Sigmoid colon (tissue), 7 donors: ENCODE data around the gene ANAPC5. TPM values are rescaled to one million over a fixed set of nuclear protein-coding genes. Genes with fewer than 3 reads are reported as not detected.
"Not testable (repeated sequence)": the region's sequence is repeated elsewhere in the genome, so short reads cannot be mapped to it uniquely, and the experiment has no call there.

Source experiments
- DNase-seq: peaks from one replicate; pipeline ENCODE4 v3.0.0-alpha.2; 2019
- H3K27ac ChIP-seq, 4 donors: fragments of 200-600 bp; sonication (generic); one replicate each; pipeline ENCODE4 v1.5.1; 2016 to 2019; ENCODE audit warnings: mild to moderate bottlenecking in 1 of 4
- H3K27me3 ChIP-seq, 3 donors: fragments of 200-600 bp; sonication (generic); one replicate each; pipeline ENCODE4 v1.5.1; 2019; ENCODE audit warnings: mild to moderate bottlenecking in 1 of 3
- H3K36me3 ChIP-seq, 4 donors: fragments of 200-600 bp; sonication (generic); one replicate each; pipeline ENCODE4 v1.5.1; 2016 to 2019
- H3K4me1 ChIP-seq, 4 donors: fragments of 200-600 bp; sonication (generic); one replicate each; pipeline ENCODE4 v1.5.1; 2017 to 2019
- H3K4me3 ChIP-seq, 4 donors: fragments of 200-600 bp; sonication (generic); one replicate each; pipeline ENCODE4 v1.5.1; 2017 to 2019; ENCODE audit warnings: mild to moderate bottlenecking in 2 of 4, moderate library complexity in 1 of 4
- H3K9me3 ChIP-seq, 4 donors: fragments of 200-600 bp in 3 of 4; sonication (generic) in 3 of 4; one replicate each; pipeline versions ENCODE4 v1.5.1 to v1.6.1; 2013 to 2019
- CTCF ChIP-seq, 4 experiments: fragments of 450-650 bp in 3 of 4; fragments of 200-600 bp in 1 of 4; IDR thresholded peaks; one replicate each; pipeline ENCODE4 v1.5.1; 2016 to 2019; ENCODE audit warnings: antibody characterized with exemption in 4 of 4, mild to moderate bottlenecking in 3 of 4, moderate library complexity in 2 of 4
- EP300 ChIP-seq, 4 donors: sonication (generic); formaldehyde crosslinking; IDR thresholded peaks; one replicate each; pipeline ENCODE4 v1.6.1; 2017; ENCODE audit warnings: antibody characterized with exemption in 4 of 4
- POLR2A ChIP-seq, 2 donors: fragments of 450-650 bp; IDR thresholded peaks; one replicate each; pipeline ENCODE4 v1.6.1; 2016; ENCODE audit warnings: antibody characterized with exemption in 2 of 2, mild to moderate bottlenecking in 2 of 2, moderate library complexity in 2 of 2
- POLR2AphosphoS5 ChIP-seq, 4 donors: sonication (generic); formaldehyde crosslinking; IDR thresholded peaks; one replicate each; pipeline ENCODE4 v1.6.1; 2017; ENCODE audit warnings: antibody characterized with exemption in 4 of 4
- WGBS, 2 donors: extraction: QIAGEN DNeasy Blood & Tissue Kit; methylation state at CpG; one replicate each; pipeline ENCODE4 v1.1.7; 2013; 5-methylcytosine and 5-hydroxymethylcytosine counted together
- intact Hi-C: fragments of 100-400 bp; cut with DNase I; formaldehyde crosslinking; loops from one replicate; pipeline ENCODE4 v1.15.1; 2023
- polyA plus RNA-seq, 3 donors: library from polyadenylated mRNA; stranded (reverse); fragments of 200-250 nt; gene quantifications; one replicate each; pipeline ENCODE4 v1.2.3, GENCODE V29; 2013
- total RNA-seq, 4 donors: library from RNA; depleted of rRNA; stranded (reverse); fragments of >200 nt; gene quantifications; one replicate each; pipeline ENCODE4 v1.1.0, GENCODE V29; 2016
- donor health status: healthy with polysubstance abuse.
- donor health status: Bipolar disorder and iron deficiency.
- donor health status: healthy.

Gene ANAPC5
- total and polyA plus RNA-seq, 7 donors = 51.6 to 93.6 (median 76.0) TPM

GRCh38 chr12:121314431-121314830, 37.8 kb downstream of the ANAPC5 start:
- Histone ChIP-seq H3K4me1 (no peaks in the 10 kb centered on the region), H3K27me3 (no peaks in the 10 kb centered on the region), H3K36me3 (peaks cover 0 to 36% (median 14%) of the 10 kb centered on the region in 4 donors), H3K9me3 (no peaks in the 10 kb centered on the region), H3K4me3 (no peak overlapping the region), H3K27ac (no peak overlapping the region)
- TF ChIP-seq CTCF (IDR thresholded peaks at IDR 0.05) (no peak), POLR2A (IDR thresholded peaks at IDR 0.05) (no peak), EP300 (IDR thresholded peaks at IDR 0.05) (no peak), POLR2AphosphoS5 (IDR thresholded peaks at IDR 0.05) (no peak)
- intact Hi-C loops = no loop called here
- DNase-seq = no peak
- 92 to 93% methylated on average over 3 of the region's 3 CpGs for WGBS, 2 donors

GRCh38 chr12:121310231-121310630, 42.0 kb downstream of the ANAPC5 start:
- WGBS, 2 donors = 90 to 93% methylated on average over 1 of the region's 1 CpG
- H3K27me3 ChIP-seq, DNase-seq, H3K4me3 ChIP-seq, H3K4me1 ChIP-seq, intact Hi-C loops, H3K27ac ChIP-seq, H3K9me3 ChIP-seq: not testable (repeated sequence)
- peaks cover 0 to 28% (median 17%) of the 10 kb centered on the region in 4 donors for H3K36me3 ChIP-seq

GRCh38 chr12:121307397-121307796, 44.8 kb downstream of the ANAPC5 start:
- intact Hi-C loops, DNase-seq, H3K9me3 ChIP-seq, H3K27me3 ChIP-seq, H3K4me1 ChIP-seq, H3K27ac ChIP-seq, H3K4me3 ChIP-seq: not testable (repeated sequence)
- peaks cover 0 to 28% (median 17%) of the 10 kb centered on the region in 4 donors for H3K36me3 ChIP-seq
- WGBS, 2 donors = 88 to 94% methylated on average over 8 of the region's 8 CpGs

- Histone ChIP-seq H3K27me3 (no peaks in the 10 kb centered on the region), H3K36me3 (peaks cover 0 to 20% (median 12%) of the 10 kb centered on the region in 4 donors), H3K4me3 (no peak overlapping the region), H3K27ac (no peak overlapping the region), H3K9me3 (no peaks in the 10 kb centered on the region), H3K4me1 (peaks cover 0 to 6% (median 0%) of the 10 kb centered on the region in 4 donors)
- intact Hi-C loops = no loop called here
- 88 to 90% methylated on average over 4 of the region's 4 CpGs for WGBS, 2 donors
- no peak for TF ChIP-seq POLR2A (IDR thresholded peaks at IDR 0.05)
- no peak for TF ChIP-seq POLR2AphosphoS5 (IDR thresholded peaks at IDR 0.05)
- TF ChIP-seq EP300 (IDR thresholded peaks at IDR 0.05) = no peak
- no peak for TF ChIP-seq CTCF (IDR thresholded peaks at IDR 0.05)
- DNase-seq = no peak
Measured at GRCh38 chr12:121304306-121304705, 47.9 kb downstream of the ANAPC5 start.

GRCh38 chr12:121301876-121302275, 50.3 kb downstream of the ANAPC5 start:
- Histone ChIP-seq H3K4me3 (no peak overlapping the region), H3K36me3 (peaks cover 0 to under 1% (median 0%) of the 10 kb centered on the region in 4 donors), H3K4me1 (peaks cover 0 to 15% (median 12%) of the 10 kb centered on the region in 4 donors), H3K9me3 (no peaks in the 10 kb centered on the region), H3K27ac (no peak overlapping the region), H3K27me3 (no peaks in the 10 kb centered on the region)
- intact Hi-C loops = no loop called here
- WGBS, 2 donors = 62 to 65% methylated on average over 4 of the region's 4 CpGs
- TF ChIP-seq CTCF (IDR thresholded peaks at IDR 0.05) (no peak), EP300 (IDR thresholded peaks at IDR 0.05) (no peak), POLR2AphosphoS5 (IDR thresholded peaks at IDR 0.05) (no peak), POLR2A (IDR thresholded peaks at IDR 0.05) (no peak)
- DNase-seq = no peak

- Histone ChIP-seq H3K27ac (no peak overlapping the region), H3K4me3 (no peak overlapping the region), H3K36me3 (no peaks in the 10 kb centered on the region), H3K9me3 (no peaks in the 10 kb centered on the region), H3K4me1 (peaks cover 0 to 24% (median 19%) of the 10 kb centered on the region in 4 donors), H3K27me3 (no peaks in the 10 kb centered on the region)
- intact Hi-C loops = no loop called here
- TF ChIP-seq POLR2AphosphoS5 (IDR thresholded peaks at IDR 0.05) (no peak), POLR2A (IDR thresholded peaks at IDR 0.05) (no peak), CTCF (IDR thresholded peaks at IDR 0.05) (no peak), EP300 (IDR thresholded peaks at IDR 0.05) (no peak)
- 23 to 67% methylated on average over 4 of the region's 4 CpGs for whole genome bisulfite sequencing, 2 donors
- no peak for DNase-seq
Measured at GRCh38 chr12:121300083-121300819, 52.0 kb downstream of the ANAPC5 start.
